Upper lobe of right lung (tissue), 1 donor: ENCODE results near the gene EPHA3. TPM values are rescaled to one million over a fixed set of nuclear protein-coding genes. Genes with fewer than 3 reads are reported as not detected.

Source experiments
- ATAC-seq: fragments of 200-7000 bp; cut with Tn5 transposase; one replicate; pipeline ENCODE4 v1.9.1; 2020; ENCODE audit warnings: mild to moderate bottlenecking, moderate library complexity
- DNase-seq: peaks from one replicate; pipeline ENCODE4 v3.0.0-alpha.2; 2020
- H3K27ac ChIP-seq: fragments of 200-600 bp; one replicate; pipeline ENCODE4 v1.8.0; 2022
- H3K27me3 ChIP-seq: fragments of 200-600 bp; one replicate; pipeline ENCODE4 v1.8.0; 2022; ENCODE audit warnings: mild to moderate bottlenecking
- H3K36me3 ChIP-seq: fragments of 200-600 bp; one replicate; pipeline ENCODE4 v1.8.0; 2022
- H3K4me1 ChIP-seq: fragments of 200-600 bp; one replicate; pipeline ENCODE4 v1.8.0; 2022
- H3K4me3 ChIP-seq: fragments of 200-600 bp; one replicate; pipeline ENCODE4 v1.8.0; 2022; ENCODE audit warnings: mild to moderate bottlenecking
- H3K9me3 ChIP-seq: fragments of 200-600 bp; one replicate; pipeline ENCODE4 v1.8.0; 2022
- intact Hi-C: fragments of 100-400 bp; cut with DNase I; formaldehyde crosslinking; loops from one replicate; pipeline ENCODE4 v1.11.0; 2022
- total RNA-seq: library from RNA; stranded (reverse); fragmentation: NEBNext Ultra II Directional; extraction: Animal tissue kit (Norgen Biotek cat#: 25700); gene quantifications from one replicate; pipeline ENCODE4 v1.2.1, GENCODE V29; 2021
- TF ChIP-seq, protein P1 (sequence below): fragments of 200-600 bp; IDR thresholded peaks from one replicate; pipeline ENCODE4 v1.8.0; 2022; ENCODE audit warnings: antibody characterized with exemption
- donor health status: DM: no; HTN: yes; CAD: no; lungs with severe emphysema.

Gene EPHA3
- total RNA-seq, 1 donor from 2014 or later: 5.1 TPM

DNA sequence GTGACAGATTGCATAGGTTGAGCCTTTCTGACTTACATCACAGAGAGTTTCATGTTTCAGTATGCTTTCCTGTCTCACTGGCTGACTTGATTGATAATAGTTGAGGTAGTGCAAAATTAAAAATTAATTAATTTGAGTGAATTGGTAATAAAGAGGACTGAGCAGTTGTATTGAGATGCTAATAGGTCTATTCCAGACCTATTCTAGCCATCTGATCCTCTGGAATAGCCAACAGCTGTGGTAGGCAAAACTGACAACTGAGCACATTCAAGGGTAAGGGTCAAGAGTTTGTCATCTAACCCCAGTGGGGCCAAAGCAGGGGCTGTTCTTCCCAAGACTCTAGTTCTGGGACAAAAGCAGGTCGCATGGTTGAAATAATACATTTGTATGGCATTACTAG is 132.4 kb downstream of the EPHA3 start:
- DNase-seq (no peak), ATAC-seq (no peak)
- Histone ChIP-seq H3K4me1 (no peaks in the 10 kb centered on the region), H3K36me3 (no peaks in the 10 kb centered on the region), H3K27me3 (no peaks in the 10 kb centered on the region), H3K4me3 (no peak overlapping the region), H3K27ac (no peak overlapping the region), H3K9me3 (no peaks in the 10 kb centered on the region)
- TF ChIP-seq, protein P1, sequence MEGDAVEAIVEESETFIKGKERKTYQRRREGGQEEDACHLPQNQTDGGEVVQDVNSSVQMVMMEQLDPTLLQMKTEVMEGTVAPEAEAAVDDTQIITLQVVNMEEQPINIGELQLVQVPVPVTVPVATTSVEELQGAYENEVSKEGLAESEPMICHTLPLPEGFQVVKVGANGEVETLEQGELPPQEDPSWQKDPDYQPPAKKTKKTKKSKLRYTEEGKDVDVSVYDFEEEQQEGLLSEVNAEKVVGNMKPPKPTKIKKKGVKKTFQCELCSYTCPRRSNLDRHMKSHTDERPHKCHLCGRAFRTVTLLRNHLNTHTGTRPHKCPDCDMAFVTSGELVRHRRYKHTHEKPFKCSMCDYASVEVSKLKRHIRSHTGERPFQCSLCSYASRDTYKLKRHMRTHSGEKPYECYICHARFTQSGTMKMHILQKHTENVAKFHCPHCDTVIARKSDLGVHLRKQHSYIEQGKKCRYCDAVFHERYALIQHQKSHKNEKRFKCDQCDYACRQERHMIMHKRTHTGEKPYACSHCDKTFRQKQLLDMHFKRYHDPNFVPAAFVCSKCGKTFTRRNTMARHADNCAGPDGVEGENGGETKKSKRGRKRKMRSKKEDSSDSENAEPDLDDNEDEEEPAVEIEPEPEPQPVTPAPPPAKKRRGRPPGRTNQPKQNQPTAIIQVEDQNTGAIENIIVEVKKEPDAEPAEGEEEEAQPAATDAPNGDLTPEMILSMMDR: no peak
- intact Hi-C loops: no loop called here

DNA sequence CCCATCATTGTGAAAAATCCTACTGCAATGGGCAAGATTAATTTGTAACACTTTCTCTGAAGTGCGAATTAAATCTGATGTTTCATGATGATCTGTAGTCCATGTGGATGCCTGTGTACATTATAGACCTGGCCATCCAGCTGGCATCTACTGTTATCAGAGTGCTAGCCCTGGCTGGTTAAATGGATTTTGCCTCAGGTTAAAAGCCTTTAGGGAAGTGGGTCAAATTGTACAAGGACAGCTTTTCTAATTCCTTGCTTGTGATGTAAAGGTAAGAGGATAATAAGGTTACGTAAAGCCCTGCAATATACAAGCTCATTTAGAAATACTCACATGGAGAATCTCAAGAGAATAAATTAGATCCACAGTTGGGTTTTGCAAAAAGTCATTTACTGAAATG is 138.2 kb downstream of the EPHA3 start:
- no peaks in the 10 kb centered on the region for H3K4me1 ChIP-seq
- H3K4me3 ChIP-seq: no peak overlapping the region
- no peaks in the 10 kb centered on the region for H3K9me3 ChIP-seq
- intact Hi-C loops: no loop called here
- no peaks in the 10 kb centered on the region for H3K27me3 ChIP-seq
- H3K27ac ChIP-seq: no peak overlapping the region
- TF ChIP-seq, protein P1: no peak
- H3K36me3 ChIP-seq: no peaks in the 10 kb centered on the region
- ATAC-seq (no peak), DNase-seq (no peak)

DNA sequence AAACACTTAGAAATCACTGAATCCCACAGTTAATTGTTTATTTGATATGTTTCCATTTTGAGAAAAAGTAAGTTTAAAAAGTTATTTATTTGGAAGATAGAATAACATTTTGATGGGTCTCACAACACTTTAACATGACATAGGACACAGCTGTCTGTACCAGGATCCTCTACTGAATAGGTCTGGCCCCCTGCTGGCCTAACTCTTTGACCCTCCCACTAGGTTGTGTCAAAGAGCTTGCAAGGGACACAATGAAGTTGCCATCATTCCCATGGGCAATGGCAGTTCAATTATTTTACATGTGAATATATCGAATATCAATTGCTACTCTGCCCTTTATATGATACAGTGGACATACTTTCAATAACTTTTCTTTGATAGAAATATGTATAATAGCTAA is 138.9 kb downstream of the EPHA3 start:
- Histone ChIP-seq H3K4me3 (no peak overlapping the region), H3K27ac (no peak overlapping the region), H3K27me3 (no peaks in the 10 kb centered on the region), H3K4me1 (no peaks in the 10 kb centered on the region), H3K9me3 (no peaks in the 10 kb centered on the region), H3K36me3 (no peaks in the 10 kb centered on the region)
- ATAC-seq (no peak), DNase-seq (no peak)
- TF ChIP-seq, protein P1: no peak
- intact Hi-C loops: no loop called here

DNA sequence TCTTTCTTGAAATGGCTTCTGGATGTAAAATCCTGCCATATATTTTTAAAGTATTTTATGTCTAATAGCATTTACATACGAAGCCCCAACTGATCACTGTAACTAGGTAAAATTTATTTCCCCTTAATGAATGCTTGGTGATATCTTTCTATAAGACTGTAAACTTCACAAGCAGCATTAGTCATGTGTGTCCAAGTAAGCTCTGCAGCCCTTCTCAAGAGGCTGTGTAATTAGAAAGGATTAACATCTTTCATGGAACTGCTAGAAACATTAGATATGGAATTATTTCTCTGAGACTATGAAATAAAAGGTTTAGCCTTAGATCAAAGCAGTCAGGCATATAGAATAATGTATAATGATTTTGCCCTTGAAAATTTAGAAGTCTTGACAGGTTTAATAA is 143.3 kb downstream of the EPHA3 start:
- Histone ChIP-seq H3K27me3 (no peaks in the 10 kb centered on the region), H3K36me3 (no peaks in the 10 kb centered on the region), H3K4me1 (no peaks in the 10 kb centered on the region), H3K27ac (no peak overlapping the region), H3K4me3 (no peak overlapping the region), H3K9me3 (no peaks in the 10 kb centered on the region)
- DNase-seq (no peak), ATAC-seq (no peak)
- TF ChIP-seq, protein P1: no peak
- intact Hi-C loops: no loop called here

DNA sequence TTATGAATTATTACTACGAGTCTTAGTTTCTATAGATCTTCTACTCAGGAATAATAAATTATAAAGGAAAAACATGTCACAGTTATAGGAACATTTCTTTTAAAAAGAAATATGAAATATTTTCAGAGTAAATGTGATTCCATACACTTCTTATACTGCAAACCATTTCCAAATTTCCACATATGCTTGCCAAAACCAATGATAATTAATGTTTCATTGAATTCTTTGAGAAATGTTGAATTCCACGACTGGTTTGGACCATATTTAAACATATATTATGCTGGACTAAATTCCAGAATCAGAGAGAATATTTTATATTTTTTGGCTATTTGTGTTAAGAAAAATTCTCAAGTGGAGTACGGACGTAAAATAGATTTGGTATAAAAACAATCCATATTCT is 144.6 kb downstream of the EPHA3 start:
- Histone ChIP-seq H3K9me3 (no peaks in the 10 kb centered on the region), H3K36me3 (no peaks in the 10 kb centered on the region), H3K4me1 (no peaks in the 10 kb centered on the region), H3K27ac (no peak overlapping the region), H3K4me3 (no peak overlapping the region), H3K27me3 (no peaks in the 10 kb centered on the region)
- TF ChIP-seq, protein P1: no peak
- no peak for ATAC-seq
- DNase-seq: no peak
- intact Hi-C loops: no loop called here

DNA sequence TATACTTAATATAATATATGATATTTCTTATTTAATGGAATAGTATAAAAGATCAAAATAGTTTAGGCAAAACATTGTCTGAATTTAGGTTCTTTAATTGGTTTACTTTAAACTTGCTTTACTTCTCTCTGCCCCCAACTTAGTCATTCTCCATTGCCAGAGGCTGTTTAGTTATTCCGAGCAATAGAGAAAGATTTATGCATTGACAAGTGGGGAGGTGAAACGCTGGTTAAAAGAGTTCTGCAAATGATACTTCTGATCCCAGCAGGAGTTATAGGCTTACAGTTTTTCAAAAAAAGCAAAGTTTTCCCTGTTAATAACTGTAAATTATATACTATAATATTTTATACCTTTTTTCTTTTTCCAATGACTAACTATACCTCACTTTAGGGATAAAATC is 145.4 kb downstream of the EPHA3 start:
- TF ChIP-seq, protein P1: no peak
- H3K4me3 ChIP-seq: no peak overlapping the region
- intact Hi-C loops: no loop called here

More for the DNA sequence above, 145.4 kb downstream of the EPHA3 start:
- H3K4me1 ChIP-seq: no peaks in the 10 kb centered on the region
- H3K36me3 ChIP-seq: no peaks in the 10 kb centered on the region
- no peaks in the 10 kb centered on the region for H3K27me3 ChIP-seq
- ATAC-seq (no peak), DNase-seq (no peak)
- no peak overlapping the region for H3K27ac ChIP-seq
- H3K9me3 ChIP-seq: no peaks in the 10 kb centered on the region
